RWPE2 (cell line): ENCODE measurements around the gene OR6N1.
A peak's percentile ranks its signal among the peaks of the same experiment; 100 is the strongest.

Experiments
- ATAC-seq: fragments of 200-7000 bp; cut with Tn5 transposase; 3 replicates; pipeline ENCODE4 v1.9.1; 2021; ENCODE audit warnings: low read depth
- DNase-seq: peaks from one replicate; pipeline ENCODE4 v3.0.0-alpha.2; 2020; ENCODE audit warnings: low spot score
- H3K27ac ChIP-seq: fragments of 450-650 bp; 2 replicates; pipeline ENCODE4 v1.5.1; 2017; ENCODE audit warnings: mild to moderate bottlenecking; ENCODE audit not compliant: poor library complexity, severe bottlenecking
- H3K27me3 ChIP-seq: fragments of 250-450 bp; sonication (Bioruptor Pico); 2 replicates; pipeline ENCODE4 v1.5.1; 2021; ENCODE audit warnings: mild to moderate bottlenecking, moderate library complexity; ENCODE audit not compliant: insufficient read depth, poor library complexity, severe bottlenecking
- H3K36me3 ChIP-seq: fragments of 250-450 bp; sonication (Bioruptor Pico); 2 replicates; pipeline ENCODE4 v1.5.1; 2020; ENCODE audit warnings: low read depth, mild to moderate bottlenecking, moderate library complexity
- H3K4me1 ChIP-seq: fragments of 250-450 bp; sonication (Bioruptor Pico); 2 replicates; pipeline ENCODE4 v1.5.1; 2021; ENCODE audit warnings: mild to moderate bottlenecking, moderate library complexity; ENCODE audit not compliant: insufficient read depth, poor library complexity, severe bottlenecking
- H3K4me3 ChIP-seq: fragments of 250-450 bp; sonication (Bioruptor Pico); 2 replicates; pipeline ENCODE4 v1.5.1; 2021; ENCODE audit warnings: mild to moderate bottlenecking, moderate library complexity; ENCODE audit not compliant: severe bottlenecking
- H3K9me3 ChIP-seq: fragments of 250-450 bp; sonication (Bioruptor Pico); 2 replicates; pipeline ENCODE4 v1.5.1; 2021; ENCODE audit warnings: mild to moderate bottlenecking, moderate library complexity; ENCODE audit not compliant: severe bottlenecking
- CTCF ChIP-seq: fragments of 450-650 bp; IDR thresholded peaks from one replicate; pipeline ENCODE4 v1.5.1; 2017; ENCODE audit warnings: mild to moderate bottlenecking, moderate library complexity; ENCODE audit not compliant: poor library complexity, severe bottlenecking

OR6N1 gene

GRCh38 chr1:158771950-158772866, at the start of gene OR6N1:
Gene OR6N1 (minus strand): TSS chr1:158772195. CDS start chr1:158766682, 5,513 bp downstream.
- peaks cover 3% of the 10 kb centered on the region for H3K27me3 ChIP-seq
- no peak for ATAC-seq
- no peaks in the 10 kb centered on the region for H3K4me1 ChIP-seq
- H3K36me3 ChIP-seq = no peaks in the 10 kb centered on the region
- no peak within 1 kb of the TSS for H3K27ac ChIP-seq
- no peak within 1 kb of the TSS for H3K4me3 ChIP-seq
- no peak for DNase-seq
- no peak for TF ChIP-seq CTCF
- H3K9me3 ChIP-seq = no peaks in the 10 kb centered on the region

- no peak for TF ChIP-seq CTCF
- no peaks in the 10 kb centered on the region for H3K4me1 ChIP-seq
- H3K27ac ChIP-seq = no peak overlapping the region
- ATAC-seq (no peak), DNase-seq (no peak)
- H3K27me3 ChIP-seq = no peaks in the 10 kb centered on the region
- H3K36me3 ChIP-seq = no peaks in the 10 kb centered on the region
- H3K4me3 ChIP-seq = no peak overlapping the region
- H3K9me3 ChIP-seq = no peaks in the 10 kb centered on the region
These were observed 49.7 kb upstream of the OR6N1 start for GRCh38 chr1:158821723-158822122.

- TF ChIP-seq CTCF = no peak
- Histone ChIP-seq H3K36me3 (no peaks in the 10 kb centered on the region), H3K27ac (no peak overlapping the region), H3K9me3 (no peaks in the 10 kb centered on the region), H3K4me3 (no peak overlapping the region), H3K4me1 (no peaks in the 10 kb centered on the region), H3K27me3 (no peaks in the 10 kb centered on the region)
- DNase-seq = no peak
- ATAC-seq = 0 out of 3 replicates have a peak, but pooled peaks have one; percentile 31
These were observed 47.8 kb upstream of the OR6N1 start for GRCh38 chr1:158819461-158820443.

GRCh38 chr1:158818975-158819431, 47.0 kb upstream of the OR6N1 start:
- Histone ChIP-seq H3K9me3 (no peaks in the 10 kb centered on the region), H3K4me3 (no peak overlapping the region), H3K27ac (no peak overlapping the region), H3K27me3 (no peaks in the 10 kb centered on the region), H3K4me1 (no peaks in the 10 kb centered on the region), H3K36me3 (no peaks in the 10 kb centered on the region)
- ATAC-seq = no peak
- no peak for TF ChIP-seq CTCF
- no peak for DNase-seq
